Measurements from ENCODE around the gene SKIC3. TPM values are rescaled to one million over a fixed set of nuclear protein-coding genes. Genes with fewer than 3 reads are reported as not detected.

The SKIC3 gene
- polyA plus RNA-seq, 1 of the 3 experiments (the other 2 are of a cell fraction): 27.4 TPM

DNA sequence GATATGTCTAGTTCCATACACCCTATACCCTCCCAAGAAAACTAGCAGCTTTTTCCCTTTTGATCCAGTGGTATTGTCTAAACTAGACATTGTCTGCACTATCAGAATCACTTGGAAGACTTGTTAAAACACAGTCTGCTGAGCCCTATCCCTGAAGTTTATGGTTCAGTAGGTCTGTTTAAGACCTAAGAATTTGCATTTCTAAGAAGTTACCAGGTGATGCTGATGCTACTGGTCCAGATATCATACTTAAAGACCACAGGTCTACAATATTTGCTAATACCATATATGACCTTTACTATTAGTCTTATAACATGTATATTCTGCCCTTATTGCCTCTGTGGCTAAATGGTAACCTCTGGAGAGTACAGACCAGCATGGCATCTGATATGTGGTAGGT, 23.3 kb downstream of the SKIC3 start (continued):
- no peak for TF ChIP-seq ELF1 (IDR thresholded peaks at IDR 0.05)

DNA sequence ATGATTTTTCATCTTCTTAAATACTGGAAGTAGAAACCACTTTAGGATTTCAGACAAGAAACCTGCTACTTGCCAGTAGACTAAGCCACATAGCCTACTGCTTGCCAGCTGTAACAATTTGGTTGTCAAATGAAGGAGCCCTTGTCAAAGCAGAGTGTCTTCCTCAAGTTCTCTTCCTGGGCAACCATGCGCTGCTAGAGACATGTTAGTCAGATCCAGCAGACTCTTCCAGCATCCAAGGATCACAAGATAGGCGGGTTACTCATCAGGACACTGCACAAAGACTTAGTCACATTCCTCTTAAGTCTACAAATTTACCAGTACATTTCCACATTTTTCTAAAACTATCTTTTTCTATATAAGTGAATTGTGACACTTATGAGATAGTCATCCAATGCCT, 24.4 kb downstream of the SKIC3 start:
- Histone ChIP-seq H2AFZ (ENCODE audit: low read depth) (no peak overlapping the region), H3K9me3 (no peaks in the 10 kb centered on the region), H4K20me1 (ENCODE audit: insufficient read depth) (no peaks in the 10 kb centered on the region), H3K9me2 (no peaks in the 10 kb centered on the region), H3K4me3 (ENCODE audit: low read depth in 2 of 2, low read length in 1 of 2) (no peak overlapping the region), H3K27ac (ENCODE audit: low read depth in 2 of 2, low read length in 1 of 2) (peak overlapping the region in 1 of 2 experiments; percentile 44; a peak in 2 of 4 replicates), H3K4me2 (no peak overlapping the region), H3K27me3 (ENCODE audit: insufficient read depth) (no peaks in the 10 kb centered on the region), H3K9ac (no peak overlapping the region), H3K36me3 (replicated peaks in 1 of 2; ENCODE audit: control insufficient read depth in 1 of 2, insufficient read depth in 2 of 2, low read length in 1 of 2) (peaks cover 45 to 81% of the 10 kb centered on the region in 2 experiments), H3K4me1 (ENCODE audit: control insufficient read depth in 1 of 2, insufficient read depth in 2 of 2, low read depth in 1 of 2, low read length in 1 of 2) (peaks cover 0 to 8% of the 10 kb centered on the region in 2 experiments; a peak in 2 of 4 replicates), H3F3A (replicated peaks; ENCODE audit: insufficient read depth) (peaks cover 8% of the 10 kb centered on the region), H3K79me2 (ENCODE audit: insufficient read depth) (peaks cover 7% of the 10 kb centered on the region; the same call in 1 of the 2 replicates)
- POLR2A ChIA-PET: no interaction called here
- CTCF ChIA-PET: no interaction called here
- DNase-seq: no peak
- TF ChIP-seq NFIC (IDR thresholded peaks at IDR 0.05; ENCODE audit: borderline replicate concordance) (no peak), FOXM1 (IDR thresholded peaks at IDR 0.05; ENCODE audit: low read depth) (no peak)
- TF ChIP-seq, protein P1, sequence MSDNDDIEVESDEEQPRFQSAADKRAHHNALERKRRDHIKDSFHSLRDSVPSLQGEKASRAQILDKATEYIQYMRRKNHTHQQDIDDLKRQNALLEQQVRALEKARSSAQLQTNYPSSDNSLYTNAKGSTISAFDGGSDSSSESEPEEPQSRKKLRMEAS (IDR thresholded peaks at IDR 0.05; ENCODE audit: low read depth): peak; percentile 44; the same call in 1 of the 2 replicates
- 73% methylated on average over 2 of the region's 2 CpGs for WGBS (ENCODE audit: low lambda C conversion rate)

DNA sequence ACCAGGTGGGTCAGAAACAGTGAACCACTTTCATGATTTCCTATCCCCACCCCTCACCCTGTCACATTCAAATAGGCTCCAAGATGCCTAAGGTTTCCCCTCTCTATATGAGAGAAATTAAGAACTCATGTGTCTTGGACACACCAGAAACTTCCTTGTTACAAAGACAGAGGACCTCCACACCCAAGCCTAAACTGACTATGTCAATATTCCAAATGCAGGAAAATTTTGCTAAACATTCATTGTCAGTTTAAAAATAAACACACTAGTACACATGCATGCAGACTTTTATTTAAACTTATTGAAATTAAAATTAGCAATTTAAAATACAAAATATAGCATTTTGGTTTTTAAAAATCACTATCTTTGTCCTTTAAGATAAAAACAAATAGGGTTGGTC, 26.2 kb downstream of the SKIC3 start:
- H3K36me3 ChIP-seq (replicated peaks in 1 of 2; ENCODE audit: control insufficient read depth in 1 of 2, insufficient read depth in 2 of 2, low read length in 1 of 2): peaks cover 62 to 83% of the 10 kb centered on the region in 2 experiments
- H3F3A ChIP-seq (replicated peaks; ENCODE audit: insufficient read depth): peaks cover 8% of the 10 kb centered on the region
- POLR2A ChIA-PET: no interaction called here
- H3K9ac ChIP-seq: no peak overlapping the region
- no peaks in the 10 kb centered on the region for H4K20me1 ChIP-seq (ENCODE audit: insufficient read depth)
- DNase-seq: no peak
- H2AFZ ChIP-seq (ENCODE audit: low read depth): no peak overlapping the region
- no peak overlapping the region for H3K4me2 ChIP-seq
- H3K27ac ChIP-seq (ENCODE audit: low read depth in 2 of 2, low read length in 1 of 2): no peak overlapping the region
- TF ChIP-seq RXRA (IDR thresholded peaks at IDR 0.05; ENCODE audit: borderline replicate concordance, low read depth) (no peak), EP300 (IDR thresholded peaks at IDR 0.05; ENCODE audit: borderline replicate concordance in 1 of 2, low read depth in 1 of 2, low read length in 1 of 2) (no peak), TEAD4 (IDR thresholded peaks at IDR 0.05; ENCODE audit: borderline replicate concordance, insufficient read depth) (no peak)
- no peaks in the 10 kb centered on the region for H3K9me2 ChIP-seq
- no peaks in the 10 kb centered on the region for H3K27me3 ChIP-seq (ENCODE audit: insufficient read depth)
- H3K4me1 ChIP-seq (ENCODE audit: control insufficient read depth in 1 of 2, insufficient read depth in 2 of 2, low read depth in 1 of 2, low read length in 1 of 2): peaks cover 0 to 8% of the 10 kb centered on the region in 2 experiments; a peak in 2 of 4 replicates
- CTCF ChIA-PET: interaction anchor here (0.6 kb wide), 1 partner anchor 1247 kb away, joined by 3 read pairs; no protein-coding TSS in a partner anchor
- no peaks in the 10 kb centered on the region for H3K9me3 ChIP-seq
- H3K79me2 ChIP-seq (ENCODE audit: insufficient read depth): peaks cover 7% of the 10 kb centered on the region; the same call in 1 of the 2 replicates
- no peak overlapping the region for H3K4me3 ChIP-seq (ENCODE audit: low read depth in 2 of 2, low read length in 1 of 2)

DNA sequence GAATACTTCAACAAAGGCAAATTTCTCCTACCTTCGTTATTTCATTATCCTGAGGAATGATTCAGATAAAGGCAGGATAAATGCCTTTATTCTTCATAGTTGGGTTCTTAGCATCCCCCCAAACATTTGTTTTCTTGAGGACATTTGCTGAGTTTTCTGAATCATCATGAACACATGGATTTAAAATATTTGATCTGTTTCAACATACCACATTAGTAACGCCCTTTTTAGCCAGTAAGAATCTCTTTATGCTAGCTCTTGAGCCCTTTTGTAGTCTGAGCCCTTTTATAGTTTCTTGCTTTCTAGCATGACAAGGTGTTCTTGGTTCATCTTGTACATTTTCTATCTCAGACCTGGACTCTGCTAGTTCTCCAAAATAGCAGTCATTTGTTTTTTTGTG, 27.9 kb downstream of the SKIC3 start:
- Histone ChIP-seq H3K9me2 (no peaks in the 10 kb centered on the region), H4K20me1 (ENCODE audit: insufficient read depth) (no peaks in the 10 kb centered on the region), H3K27me3 (ENCODE audit: insufficient read depth) (no peaks in the 10 kb centered on the region), H3K9me3 (no peaks in the 10 kb centered on the region), H3K79me2 (ENCODE audit: insufficient read depth) (peaks cover 7% of the 10 kb centered on the region; the same call in 1 of the 2 replicates), H3K4me2 (no peak overlapping the region), H3K4me1 (ENCODE audit: control insufficient read depth in 1 of 2, insufficient read depth in 2 of 2, low read depth in 1 of 2, low read length in 1 of 2) (peaks cover 0 to 4% of the 10 kb centered on the region in 2 experiments; a peak in 2 of 4 replicates), H2AFZ (ENCODE audit: low read depth) (no peak overlapping the region), H3K4me3 (ENCODE audit: low read depth in 2 of 2, low read length in 1 of 2) (no peak overlapping the region), H3K9ac (no peak overlapping the region), H3K27ac (ENCODE audit: low read depth in 2 of 2, low read length in 1 of 2) (no peak overlapping the region), H3K36me3 (replicated peaks in 1 of 2; ENCODE audit: control insufficient read depth in 1 of 2, insufficient read depth in 2 of 2, low read length in 1 of 2) (peaks cover 71 to 87% of the 10 kb centered on the region in 2 experiments), H3F3A (replicated peaks; ENCODE audit: insufficient read depth) (peaks cover 8% of the 10 kb centered on the region)
- ChIA-PET POLR2A (no interaction called here), CTCF (no interaction called here)
- no peak for DNase-seq
- TF ChIP-seq JUND (IDR thresholded peaks at IDR 0.05) (no peak), CHD2 (IDR thresholded peaks at IDR 0.05; ENCODE audit: low read length, partially characterized antibody) (no peak), RFX5 (IDR thresholded peaks at IDR 0.05; ENCODE audit: low read length) (no peak)
- TF ChIP-seq, protein P2, sequence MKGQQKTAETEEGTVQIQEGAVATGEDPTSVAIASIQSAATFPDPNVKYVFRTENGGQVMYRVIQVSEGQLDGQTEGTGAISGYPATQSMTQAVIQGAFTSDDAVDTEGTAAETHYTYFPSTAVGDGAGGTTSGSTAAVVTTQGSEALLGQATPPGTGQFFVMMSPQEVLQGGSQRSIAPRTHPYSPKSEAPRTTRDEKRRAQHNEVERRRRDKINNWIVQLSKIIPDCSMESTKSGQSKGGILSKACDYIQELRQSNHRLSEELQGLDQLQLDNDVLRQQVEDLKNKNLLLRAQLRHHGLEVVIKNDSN (IDR thresholded peaks at IDR 0.05; ENCODE audit: borderline replicate concordance, low read depth): no peak
- WGBS (ENCODE audit: low lambda C conversion rate): 100% methylated on average over 2 of the region's 2 CpGs
